Ovary (tissue), 3 donors: ENCODE measurements around the gene OLFML2A.

Experiments used
- CTCF ChIP-seq, 3 donors: fragments of 450-650 bp in 2 of 3; fragments of 200-600 bp in 1 of 3; IDR thresholded peaks; one replicate each; pipeline versions ENCODE4 v1.5.1 to v1.8.0; 2016 to 2022; ENCODE audit warnings: antibody characterized with exemption in 3 of 3, mild to moderate bottlenecking in 1 of 3
- POLR2A ChIP-seq: fragments of 450-650 bp; IDR thresholded peaks from one replicate; pipeline ENCODE4 v1.6.1; 2017; ENCODE audit warnings: antibody characterized with exemption, mild to moderate bottlenecking, moderate library complexity
- donor health status: DM: no; HTN: no; CAD: no.

- TF ChIP-seq CTCF (IDR thresholded peaks at IDR 0.05): no peak
- no peak for TF ChIP-seq POLR2A
These were observed 36.7 kb downstream of the OLFML2A start for GRCh38 chr9:124813501-124814163.
